Esophagus squamous epithelium (tissue), 5 donors: ENCODE measurements around the gene ADAMTSL1. TPM values are rescaled to one million over a fixed set of nuclear protein-coding genes. Genes with fewer than 3 reads are reported as not detected.

Experiments used
- DNase-seq: peaks from one replicate; lab custom pipeline; 2025; lab: John Stamatoyannopoulos, UW
- H3K27ac ChIP-seq, 4 donors: fragments of 200-600 bp; sonication (generic); one replicate each; pipeline ENCODE4 v1.5.1; 2016 to 2019; ENCODE audit warnings: mild to moderate bottlenecking in 1 of 4
- H3K27me3 ChIP-seq, 4 donors: fragments of 200-600 bp; sonication (generic); 1 replicate in 3 of 4; 2 replicates in 1 of 4; pipeline versions ENCODE4 v1.5.1 to v1.6.0; 2017 to 2021; ENCODE audit warnings: antibody characterized with exemption in 1 of 4
- H3K36me3 ChIP-seq, 3 donors: fragments of 200-600 bp; sonication (generic); one replicate each; pipeline ENCODE4 v1.5.1; 2016 to 2019
- H3K4me1 ChIP-seq, 3 donors: fragments of 200-600 bp; sonication (generic); one replicate each; pipeline ENCODE4 v1.5.1; 2017 to 2019
- H3K4me3 ChIP-seq, 4 donors: fragments of 200-600 bp; sonication (generic); 1 replicate in 3 of 4; 2 replicates in 1 of 4; pipeline ENCODE4 v1.5.1; 2016 to 2019; ENCODE audit warnings: mild to moderate bottlenecking in 2 of 4, moderate library complexity in 1 of 4
- H3K9me3 ChIP-seq, 3 donors: fragments of 200-600 bp; sonication (generic); one replicate each; pipeline ENCODE4 v1.5.1; 2016 to 2019
- CTCF ChIP-seq, 6 experiments: fragments of 450-650 bp in 4 of 6; fragments of 200-600 bp in 2 of 6; sonication (generic) in 2 of 6; IDR thresholded peaks; one replicate each; pipeline ENCODE4 v1.5.1; 2016 to 2019; ENCODE audit warnings: antibody characterized with exemption in 6 of 6, mild to moderate bottlenecking in 4 of 6, moderate library complexity in 4 of 6
- POLR2A ChIP-seq, 4 donors: fragments of 450-650 bp; IDR thresholded peaks; one replicate each; pipeline ENCODE4 v1.6.1; 2017; ENCODE audit warnings: antibody characterized with exemption in 4 of 4, mild to moderate bottlenecking in 4 of 4, moderate library complexity in 3 of 4
- WGBS, 2 donors: methylation state at CpG; one replicate each; pipeline ENCODE4 v1.1.5; 2018; 5-methylcytosine and 5-hydroxymethylcytosine counted together
- intact Hi-C: fragments of 100-400 bp; cut with DNase I; formaldehyde crosslinking; loops from one replicate; pipeline ENCODE4 v1.15.0; 2022
- total RNA-seq, 4 donors: library from RNA; depleted of rRNA; stranded (reverse); fragments of >200 nt; gene quantifications; one replicate each; pipeline ENCODE4 v1.1.0, GENCODE V29; 2016
- donor health status: DM: yes; HTN: yes; CAD: no.

The ADAMTSL1 gene
- total RNA-seq, 4 donors from 2014 or later = 0.80 to 23.7 (median 2.3) TPM

DNA sequence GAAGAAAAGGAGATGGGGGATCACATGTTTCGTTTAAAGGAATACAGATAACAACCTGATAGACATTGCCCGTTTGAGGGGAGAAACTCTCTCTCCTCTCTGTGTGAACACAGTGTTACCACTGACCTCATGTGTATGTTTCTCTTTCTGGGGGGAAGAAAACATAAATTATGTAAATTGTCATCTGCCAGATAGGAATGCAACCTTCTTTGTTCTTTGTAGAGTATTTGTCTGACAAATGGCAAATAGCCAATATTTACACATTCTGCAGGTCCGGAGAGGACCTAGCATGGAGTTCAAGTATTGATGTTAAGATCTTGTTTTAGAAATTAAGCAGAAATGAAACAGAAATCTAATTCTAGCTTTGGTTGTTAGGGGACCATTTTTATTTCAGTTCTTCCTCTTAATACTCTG is 282.8 kb downstream of the ADAMTSL1 start:
- H3K36me3 ChIP-seq = no peaks in the 10 kb centered on the region
- WGBS, 2 donors = 37 to 43% methylated on average over 3 of the region's 3 CpGs
- DNase-seq = no peak
- no peak overlapping the region for H3K4me3 ChIP-seq
- no peaks in the 10 kb centered on the region for H3K9me3 ChIP-seq
- TF ChIP-seq POLR2A (IDR thresholded peaks at IDR 0.05) (no peak), CTCF (IDR thresholded peaks at IDR 0.05) (no peak)
- H3K27me3 ChIP-seq = no peaks in the 10 kb centered on the region
- peaks cover 0 to 4% (median 3%) of the 10 kb centered on the region in 3 donors for H3K4me1 ChIP-seq
- intact Hi-C loops = no loop called here
- H3K27ac ChIP-seq = peak overlapping the region in 2 of 4 donors; percentile 32 to 47

GRCh38 chr9:18759827-18760226 is 285.9 kb downstream of the ADAMTSL1 start:
- intact Hi-C loops = no loop called here
- H3K36me3 ChIP-seq = no peaks in the 10 kb centered on the region
- WGBS, 2 donors = 81 to 85% methylated on average over 4 of the region's 4 CpGs
- no peak overlapping the region for H3K4me3 ChIP-seq
- no peaks in the 10 kb centered on the region for H3K27me3 ChIP-seq
- no peak for DNase-seq
- H3K27ac ChIP-seq = no peak overlapping the region
- H3K9me3 ChIP-seq = no peaks in the 10 kb centered on the region
- H3K4me1 ChIP-seq = peaks cover 0 to 4% (median 3%) of the 10 kb centered on the region in 3 donors
- TF ChIP-seq CTCF (IDR thresholded peaks at IDR 0.05) (no peak), POLR2A (IDR thresholded peaks at IDR 0.05) (no peak)

GRCh38 chr9:18761742-18762300 is 287.9 kb downstream of the ADAMTSL1 start:
- WGBS, 2 donors = 80 to 89% methylated on average over 2 of the region's 2 CpGs
- no peak overlapping the region for H3K27ac ChIP-seq
- TF ChIP-seq POLR2A (IDR thresholded peaks at IDR 0.05) (no peak), CTCF (IDR thresholded peaks at IDR 0.05) (no peak)
- H3K4me3 ChIP-seq = no peak overlapping the region
- intact Hi-C loops = no loop called here
- no peaks in the 10 kb centered on the region for H3K36me3 ChIP-seq
- H3K9me3 ChIP-seq = no peaks in the 10 kb centered on the region
- H3K27me3 ChIP-seq = no peaks in the 10 kb centered on the region
- DNase-seq = no peak
- no peaks in the 10 kb centered on the region for H3K4me1 ChIP-seq

DNA sequence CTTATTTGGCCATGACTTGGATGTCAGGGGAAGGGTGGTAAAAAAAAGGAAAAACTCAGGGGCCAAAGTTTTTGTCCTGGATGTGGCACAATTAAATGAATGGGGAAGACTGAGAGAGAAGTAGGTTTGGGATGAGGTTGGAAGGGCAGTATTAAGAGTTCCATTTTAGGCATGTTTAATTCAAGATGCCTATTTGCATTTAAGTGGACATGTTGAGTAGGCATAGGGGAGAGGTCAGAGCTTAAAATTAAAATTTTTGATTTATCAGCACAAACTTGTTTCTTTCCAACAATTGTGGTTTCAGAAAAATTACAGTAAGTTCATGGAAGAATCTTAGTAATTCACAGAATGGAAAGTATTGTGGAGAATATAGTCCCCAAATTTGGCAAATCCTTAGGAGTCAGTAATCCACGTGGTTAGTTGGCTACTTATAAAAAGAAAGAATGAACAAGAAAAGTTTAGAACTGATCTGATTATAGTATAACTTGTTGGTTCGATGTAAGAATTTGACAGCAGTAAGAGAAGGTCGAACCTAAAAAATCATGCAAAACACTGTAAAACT is 293.1 kb downstream of the ADAMTSL1 start:
- H3K4me1 ChIP-seq = no peaks in the 10 kb centered on the region
- no peak overlapping the region for H3K27ac ChIP-seq
- DNase-seq = no peak
- no peaks in the 10 kb centered on the region for H3K27me3 ChIP-seq
- intact Hi-C loops = no loop called here
- no peaks in the 10 kb centered on the region for H3K36me3 ChIP-seq
- WGBS, 2 donors = 78 to 82% methylated on average over 3 of the region's 3 CpGs
- TF ChIP-seq POLR2A (IDR thresholded peaks at IDR 0.05) (no peak), CTCF (IDR thresholded peaks at IDR 0.05) (no peak)
- no peaks in the 10 kb centered on the region for H3K9me3 ChIP-seq
- H3K4me3 ChIP-seq = no peak overlapping the region

DNA sequence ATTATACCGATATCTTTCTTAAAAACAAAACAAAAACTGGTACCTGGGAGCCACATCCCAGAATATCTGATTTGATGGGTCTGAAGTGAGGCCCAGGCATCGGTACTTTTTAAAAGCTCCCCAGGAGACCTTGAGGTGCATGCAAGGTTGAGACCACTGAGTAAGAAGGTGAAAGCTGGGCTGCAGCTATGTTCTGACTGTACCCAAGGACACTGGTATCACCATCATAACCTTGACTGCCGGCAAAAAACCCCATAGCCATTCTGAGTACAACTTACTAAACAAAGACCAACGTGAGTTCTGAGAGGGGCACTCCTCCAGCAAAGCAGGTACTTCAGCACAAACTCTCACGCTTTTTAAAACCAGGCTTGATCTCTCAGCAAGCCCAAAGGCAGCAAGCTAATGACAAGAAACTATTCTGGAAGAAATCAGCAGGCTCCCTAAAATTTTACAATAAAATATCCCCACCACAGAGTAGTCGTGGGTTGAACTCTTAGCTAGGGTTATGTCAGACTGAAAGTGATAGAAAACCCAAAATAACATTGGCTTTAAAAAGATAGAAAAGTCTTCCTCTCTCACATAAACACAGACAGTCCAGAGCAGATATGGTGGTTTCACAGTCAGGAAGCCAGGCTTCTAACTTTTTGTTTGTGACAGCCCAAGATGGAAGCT is 295.1 kb downstream of the ADAMTSL1 start:
- Histone ChIP-seq H3K4me3 (no peak overlapping the region), H3K4me1 (no peaks in the 10 kb centered on the region), H3K36me3 (no peaks in the 10 kb centered on the region), H3K27me3 (no peaks in the 10 kb centered on the region), H3K27ac (no peak overlapping the region), H3K9me3 (no peaks in the 10 kb centered on the region)
- WGBS, 2 donors = 82 to 88% methylated on average over 4 to 5 of the region's 6 CpGs
- intact Hi-C loops = no loop called here
- no peak for DNase-seq
- TF ChIP-seq CTCF (IDR thresholded peaks at IDR 0.05) (no peak), POLR2A (IDR thresholded peaks at IDR 0.05) (no peak)
